ENCODE measurements around the gene POLL.

The POLL gene

GRCh38 chr10:101563497-101564040 lies 24.5 kb downstream of the POLL start:
- H3K27me3 ChIP-seq (ENCODE audit: insufficient read depth, low read length) = peaks cover 37% of the 10 kb centered on the region
- WGBS = 87% methylated on average over 11 of the region's 11 CpGs
- 0 out of 2 replicates have a peak, but pooled peaks cover 3% of the 10 kb centered on the region for H3K4me1 ChIP-seq (ENCODE audit: insufficient read depth, low read length)
- H3K9me3 ChIP-seq (ENCODE audit: insufficient read depth, low read depth, low read length) = no peaks in the 10 kb centered on the region
- H3K27ac ChIP-seq (ENCODE audit: low read depth, low read length) = no peak overlapping the region
- no peak overlapping the region for H3K4me3 ChIP-seq (ENCODE audit: low read length)
- no peak overlapping the region for H3K9ac ChIP-seq (ENCODE audit: low read depth, low read length)
- no peaks in the 10 kb centered on the region for H3K36me3 ChIP-seq (ENCODE audit: insufficient read depth, low read length)

GRCh38 chr10:101563007-101563406 lies 25.1 kb downstream of the POLL start:
- no peak overlapping the region for H3K27ac ChIP-seq (ENCODE audit: low read depth, low read length)
- no peaks in the 10 kb centered on the region for H3K36me3 ChIP-seq (ENCODE audit: insufficient read depth, low read length)
- no peaks in the 10 kb centered on the region for H3K9me3 ChIP-seq (ENCODE audit: insufficient read depth, low read depth, low read length)
- no peak overlapping the region for H3K4me3 ChIP-seq (ENCODE audit: low read length)
- WGBS = 85% methylated on average over 3 of the region's 3 CpGs
- H3K9ac ChIP-seq (ENCODE audit: low read depth, low read length) = no peak overlapping the region
- peaks cover 31% of the 10 kb centered on the region for H3K27me3 ChIP-seq (ENCODE audit: insufficient read depth, low read length)
- H3K4me1 ChIP-seq (ENCODE audit: insufficient read depth, low read length) = 0 out of 2 replicates have a peak, but pooled peaks cover 3% of the 10 kb centered on the region

- no peaks in the 10 kb centered on the region for H3K9me3 ChIP-seq (ENCODE audit: insufficient read depth, low read depth, low read length)
- WGBS = 91% methylated on average over 5 of the region's 5 CpGs
- no peak overlapping the region for H3K4me3 ChIP-seq (ENCODE audit: low read length)
- H3K36me3 ChIP-seq (ENCODE audit: insufficient read depth, low read length) = no peaks in the 10 kb centered on the region
- 0 out of 2 replicates have a peak, but pooled peaks cover 3% of the 10 kb centered on the region for H3K4me1 ChIP-seq (ENCODE audit: insufficient read depth, low read length)
- H3K27me3 ChIP-seq (ENCODE audit: insufficient read depth, low read length) = peaks cover 24% of the 10 kb centered on the region
- no peak overlapping the region for H3K27ac ChIP-seq (ENCODE audit: low read depth, low read length)
- H3K9ac ChIP-seq (ENCODE audit: low read depth, low read length) = no peak overlapping the region
These were observed 25.8 kb downstream of the POLL start for GRCh38 chr10:101562231-101562630.

- no peaks in the 10 kb centered on the region for H3K4me1 ChIP-seq (ENCODE audit: insufficient read depth, low read length)
- H3K27ac ChIP-seq (ENCODE audit: low read depth, low read length) = no peak overlapping the region
These were observed 26.8 kb downstream of the POLL start for GRCh38 chr10:101561068-101561915.

GRCh38 chr10:101560298-101561067 lies 27.6 kb downstream of the POLL start:
- H3K27ac ChIP-seq (ENCODE audit: low read depth, low read length) = no peak overlapping the region
- H3K27me3 ChIP-seq (ENCODE audit: insufficient read depth, low read length) = peaks cover 7% of the 10 kb centered on the region; the same call in 1 of the 2 replicates
- H3K9ac ChIP-seq (ENCODE audit: low read depth, low read length) = no peak overlapping the region
- no peak overlapping the region for H3K4me3 ChIP-seq (ENCODE audit: low read length)
- H3K9me3 ChIP-seq (ENCODE audit: insufficient read depth, low read depth, low read length) = no peaks in the 10 kb centered on the region
- no peaks in the 10 kb centered on the region for H3K4me1 ChIP-seq (ENCODE audit: insufficient read depth, low read length)
- no peaks in the 10 kb centered on the region for H3K36me3 ChIP-seq (ENCODE audit: insufficient read depth, low read length)
- 74% methylated on average over 2 of the region's 2 CpGs for WGBS

More at GRCh38 chr10:101561068-101561915, 26.8 kb downstream of the POLL start:
- no peak overlapping the region for H3K4me3 ChIP-seq (ENCODE audit: low read length)
- peaks cover 14% of the 10 kb centered on the region for H3K27me3 ChIP-seq (ENCODE audit: insufficient read depth, low read length)
- H3K9ac ChIP-seq (ENCODE audit: low read depth, low read length) = no peak overlapping the region
- H3K36me3 ChIP-seq (ENCODE audit: insufficient read depth, low read length) = no peaks in the 10 kb centered on the region
- H3K9me3 ChIP-seq (ENCODE audit: insufficient read depth, low read depth, low read length) = no peaks in the 10 kb centered on the region
- 93% methylated on average over 15 of the region's 15 CpGs for WGBS

- no peaks in the 10 kb centered on the region for H3K9me3 ChIP-seq (ENCODE audit: insufficient read depth, low read depth, low read length)
- 87% methylated on average over 12 of the region's 12 CpGs for WGBS
- H3K4me3 ChIP-seq (ENCODE audit: low read length) = no peak overlapping the region
- no peaks in the 10 kb centered on the region for H3K4me1 ChIP-seq (ENCODE audit: insufficient read depth, low read length)
- H3K36me3 ChIP-seq (ENCODE audit: insufficient read depth, low read length) = no peaks in the 10 kb centered on the region
- H3K27ac ChIP-seq (ENCODE audit: low read depth, low read length) = no peak overlapping the region
- no peaks in the 10 kb centered on the region for H3K27me3 ChIP-seq (ENCODE audit: insufficient read depth, low read length)
- H3K9ac ChIP-seq (ENCODE audit: low read depth, low read length) = no peak overlapping the region
These were observed 28.3 kb downstream of the POLL start for GRCh38 chr10:101559596-101560297.

- 91% methylated on average over 18 of the region's 18 CpGs for WGBS
- Histone ChIP-seq H3K9ac (ENCODE audit: low read depth, low read length) (no peak overlapping the region), H3K9me3 (ENCODE audit: insufficient read depth, low read depth, low read length) (no peaks in the 10 kb centered on the region), H3K36me3 (ENCODE audit: insufficient read depth, low read length) (no peaks in the 10 kb centered on the region), H3K27ac (ENCODE audit: low read depth, low read length) (no peak overlapping the region), H3K27me3 (ENCODE audit: insufficient read depth, low read length) (no peaks in the 10 kb centered on the region), H3K4me3 (ENCODE audit: low read length) (no peak overlapping the region), H3K4me1 (ENCODE audit: insufficient read depth, low read length) (no peaks in the 10 kb centered on the region)
These were observed 29.1 kb downstream of the POLL start for GRCh38 chr10:101558671-101559595.

GRCh38 chr10:101558204-101558603 lies 29.9 kb downstream of the POLL start:
- H3K4me1 ChIP-seq (ENCODE audit: insufficient read depth, low read length) = no peaks in the 10 kb centered on the region
- no peaks in the 10 kb centered on the region for H3K36me3 ChIP-seq (ENCODE audit: insufficient read depth, low read length)
- H3K4me3 ChIP-seq (ENCODE audit: low read length) = no peak overlapping the region
- no peaks in the 10 kb centered on the region for H3K9me3 ChIP-seq (ENCODE audit: insufficient read depth, low read depth, low read length)
- 91% methylated on average over 2 of the region's 2 CpGs for WGBS
- no peaks in the 10 kb centered on the region for H3K27me3 ChIP-seq (ENCODE audit: insufficient read depth, low read length)
- no peak overlapping the region for H3K27ac ChIP-seq (ENCODE audit: low read depth, low read length)
- no peak overlapping the region for H3K9ac ChIP-seq (ENCODE audit: low read depth, low read length)

GRCh38 chr10:101557541-101557940 lies 30.5 kb downstream of the POLL start:
- H3K36me3 ChIP-seq (ENCODE audit: insufficient read depth, low read length) = no peaks in the 10 kb centered on the region
- H3K27me3 ChIP-seq (ENCODE audit: insufficient read depth, low read length) = no peaks in the 10 kb centered on the region
- whole genome bisulfite sequencing = 93% methylated on average over 2 of the region's 2 CpGs
- no peaks in the 10 kb centered on the region for H3K4me1 ChIP-seq (ENCODE audit: insufficient read depth, low read length)
- H3K4me3 ChIP-seq (ENCODE audit: low read length) = no peak overlapping the region
- no peak overlapping the region for H3K9ac ChIP-seq (ENCODE audit: low read depth, low read length)
- H3K9me3 ChIP-seq (ENCODE audit: insufficient read depth, low read depth, low read length) = no peaks in the 10 kb centered on the region
- H3K27ac ChIP-seq (ENCODE audit: low read depth, low read length) = no peak overlapping the region

GRCh38 chr10:101552442-101552841 lies 35.6 kb downstream of the POLL start:
- Histone ChIP-seq H3K9me3 (ENCODE audit: insufficient read depth, low read depth, low read length) (no peaks in the 10 kb centered on the region), H3K9ac (ENCODE audit: low read depth, low read length) (no peak overlapping the region), H3K4me1 (ENCODE audit: insufficient read depth, low read length) (no peaks in the 10 kb centered on the region), H3K4me3 (ENCODE audit: low read length) (no peak overlapping the region), H3K36me3 (ENCODE audit: insufficient read depth, low read length) (no peaks in the 10 kb centered on the region), H3K27me3 (ENCODE audit: insufficient read depth, low read length) (no peaks in the 10 kb centered on the region), H3K27ac (ENCODE audit: low read depth, low read length) (no peak overlapping the region)
- 98% methylated on average over 3 of the region's 3 CpGs for WGBS
